GM21576 (cell line): ENCODE data around the gene PCDHA4.
"Not testable (repeated sequence)": the region's sequence is repeated elsewhere in the genome, so short reads cannot be mapped to it uniquely, and the experiment has no call there.

ENCODE experiments used
- ATAC-seq: cut with Tn5 transposase; IDR thresholded peaks from one replicate; pipeline ENCODE4 v1.9.1; 2021; ENCODE audit warnings: mild to moderate bottlenecking, moderate library complexity; ENCODE audit not compliant: unreplicated experiment

The PCDHA4 gene

GRCh38 chr5:140806834-140807775 lies at the start of gene PCDHA4:
TSS of gene PCDHA4 (plus strand) at chr5:140807068.
- no peak for ATAC-seq

GRCh38 chr5:140764177-140764973 lies 42.5 kb upstream of the PCDHA4 start:
- no peak for ATAC-seq

DNA sequence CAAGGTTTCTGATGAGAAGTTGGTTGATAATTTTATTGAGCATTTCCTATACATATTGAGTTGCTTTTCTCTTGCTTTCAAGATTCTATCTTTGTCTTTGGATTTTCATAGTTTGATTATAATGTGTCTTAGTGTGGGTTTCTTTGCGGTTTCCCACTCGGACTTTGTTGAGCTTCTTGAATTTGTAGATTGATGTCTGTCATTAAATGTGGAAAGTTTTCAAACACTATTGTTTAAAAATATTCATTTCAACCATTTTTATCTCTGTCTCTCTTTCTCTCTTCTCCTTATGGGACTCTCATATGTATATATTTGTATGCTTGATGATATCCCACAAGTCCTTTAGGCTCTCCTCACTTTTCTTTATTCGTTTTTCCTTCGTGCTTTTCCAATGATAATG lies 39.4 kb upstream of the PCDHA4 start:
- ATAC-seq = no peak

DNA sequence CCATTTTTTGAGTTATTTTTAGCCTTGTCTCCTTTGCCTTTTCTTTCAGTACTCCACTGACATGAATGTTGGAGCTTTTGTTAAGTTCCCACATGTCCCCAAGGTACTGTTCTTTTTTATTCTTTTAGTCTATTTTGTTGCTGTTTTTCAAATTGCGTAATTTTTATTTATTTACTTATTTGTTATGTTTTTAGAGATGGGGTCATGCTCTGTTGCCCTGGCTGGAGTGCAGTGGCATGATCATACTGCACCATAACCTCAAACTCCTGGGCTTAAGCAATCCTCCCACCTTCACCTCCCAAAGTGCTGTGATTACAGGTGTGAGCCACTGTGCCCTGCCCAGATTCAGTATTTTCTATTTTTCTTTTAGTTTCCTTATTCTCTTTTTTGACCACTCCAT lies 26.4 kb upstream of the PCDHA4 start:
- ATAC-seq = no peak

GRCh38 chr5:140785905-140786686 lies 20.8 kb upstream of the PCDHA4 start, which contains the start of gene PCDHA1:
TSS of gene PCDHA1 (plus strand) at chr5:140786140.
- no peak for ATAC-seq

- ATAC-seq = not testable (repeated sequence)
Observed at GRCh38 chr5:140787422-140787821, 19.4 kb upstream of the PCDHA4 start.

DNA sequence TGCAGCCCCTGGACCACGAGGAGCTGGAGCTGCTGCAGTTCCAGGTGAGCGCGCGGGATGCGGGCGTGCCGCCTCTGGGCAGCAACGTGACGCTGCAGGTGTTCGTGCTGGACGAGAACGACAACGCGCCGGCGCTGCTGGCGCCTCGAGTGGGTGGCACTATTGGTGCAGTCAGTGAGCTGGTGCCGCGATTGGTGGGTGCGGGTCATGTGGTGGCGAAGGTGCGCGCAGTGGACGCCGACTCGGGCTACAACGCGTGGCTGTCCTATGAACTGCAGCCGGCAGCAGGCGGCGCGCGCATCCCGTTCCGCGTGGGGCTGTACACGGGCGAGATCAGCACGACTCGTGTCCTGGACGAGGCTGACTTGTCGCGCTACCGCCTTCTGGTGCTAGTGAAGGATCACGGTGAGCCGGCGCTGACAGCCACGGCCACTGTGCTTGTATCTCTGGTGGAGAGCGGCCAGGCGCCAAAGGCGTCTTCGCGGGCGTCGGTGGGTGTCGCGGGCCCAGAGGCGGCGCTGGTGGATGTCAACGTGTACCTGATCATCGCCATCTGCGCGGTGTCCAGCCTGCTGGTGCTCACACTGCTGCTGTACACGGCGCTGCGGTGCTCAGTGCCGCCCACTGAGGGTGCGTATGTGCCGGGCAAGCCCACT lies 18.9 kb upstream of the PCDHA4 start:
- not testable (repeated sequence) for ATAC-seq

DNA sequence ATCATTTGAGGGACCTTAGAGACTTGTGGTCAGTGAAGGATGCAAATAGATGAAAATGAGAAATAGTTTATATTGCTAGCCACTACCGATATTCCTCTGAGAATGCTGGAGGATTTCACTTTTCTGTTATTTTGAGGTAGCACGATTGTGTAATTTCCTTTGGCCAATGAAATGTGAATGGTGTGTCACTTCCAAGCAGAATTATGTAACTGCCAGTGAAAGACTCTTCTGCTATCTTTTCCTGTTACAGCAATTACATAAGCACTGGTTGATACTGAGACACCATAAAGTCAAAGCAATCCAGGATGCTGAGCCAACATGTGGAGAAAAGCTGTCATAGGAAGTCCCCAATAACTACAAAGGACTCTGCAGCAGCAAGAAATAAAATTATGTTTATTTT lies 15.8 kb upstream of the PCDHA4 start:
- ATAC-seq = no peak

DNA sequence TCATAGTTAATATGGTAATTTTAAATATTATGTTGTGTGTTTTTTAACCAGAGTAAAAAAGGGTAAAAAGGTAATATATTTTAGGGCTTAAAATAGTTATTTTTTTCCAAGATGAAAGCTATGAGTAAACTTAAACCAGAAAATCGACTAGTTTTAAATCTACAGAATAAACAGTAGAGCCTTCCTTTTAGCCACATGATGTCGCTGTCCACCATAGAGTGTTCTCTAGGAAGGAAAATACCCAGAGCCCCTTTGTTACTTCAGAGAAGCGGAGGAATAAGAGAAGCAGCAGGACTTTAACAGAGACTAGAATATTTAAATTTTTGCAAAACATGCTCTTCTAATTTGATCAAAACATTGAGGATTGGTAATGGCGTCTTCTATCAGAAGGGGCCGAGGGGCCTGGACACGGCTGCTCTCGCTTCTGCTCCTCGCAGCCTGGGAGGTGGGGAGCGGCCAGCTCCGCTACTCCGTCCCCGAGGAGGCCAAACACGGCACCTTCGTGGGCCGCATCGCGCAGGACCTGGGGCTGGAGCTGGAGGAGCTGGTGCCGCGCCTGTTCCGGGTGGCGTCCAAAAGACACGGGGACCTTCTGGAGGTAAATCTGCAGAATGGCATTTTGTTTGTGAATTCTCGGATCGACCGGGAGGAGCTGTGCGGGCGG lies 12.1 kb upstream of the PCDHA4 start, which contains the start of gene PCDHA2:
PCDHA2 (plus strand) TSS at position 258 of the 664 bp plus-strand sequence.
- no peak for ATAC-seq

- ATAC-seq = no peak
Observed at GRCh38 chr5:140795259-140795641, 11.6 kb upstream of the PCDHA4 start.

GRCh38 chr5:140796072-140796717 lies 10.7 kb upstream of the PCDHA4 start:
- not testable (repeated sequence) for ATAC-seq

DNA sequence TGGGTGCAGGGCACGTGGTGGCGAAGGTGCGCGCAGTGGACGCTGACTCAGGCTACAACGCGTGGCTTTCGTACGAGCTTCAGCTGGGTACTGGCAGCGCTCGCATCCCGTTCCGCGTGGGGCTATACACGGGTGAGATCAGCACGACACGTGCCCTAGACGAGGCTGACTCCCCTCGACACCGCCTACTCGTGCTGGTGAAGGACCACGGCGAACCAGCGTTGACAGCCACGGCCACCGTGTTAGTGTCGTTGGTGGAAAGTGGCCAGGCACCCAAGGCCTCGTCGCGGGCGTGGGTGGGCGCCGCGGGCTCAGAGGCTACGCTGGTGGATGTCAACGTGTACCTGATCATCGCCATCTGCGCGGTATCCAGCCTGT lies 10.2 kb upstream of the PCDHA4 start:
- ATAC-seq = no peak

- no peak for ATAC-seq
Observed at GRCh38 chr5:140800816-140801493, 5.9 kb upstream of the PCDHA4 start, which contains the start of gene PCDHA3. TSS of gene PCDHA3 (plus strand) at chr5:140801057.

- ATAC-seq = no peak
Observed at GRCh38 chr5:140801494-140801841, 5.4 kb upstream of the PCDHA4 start.

DNA sequence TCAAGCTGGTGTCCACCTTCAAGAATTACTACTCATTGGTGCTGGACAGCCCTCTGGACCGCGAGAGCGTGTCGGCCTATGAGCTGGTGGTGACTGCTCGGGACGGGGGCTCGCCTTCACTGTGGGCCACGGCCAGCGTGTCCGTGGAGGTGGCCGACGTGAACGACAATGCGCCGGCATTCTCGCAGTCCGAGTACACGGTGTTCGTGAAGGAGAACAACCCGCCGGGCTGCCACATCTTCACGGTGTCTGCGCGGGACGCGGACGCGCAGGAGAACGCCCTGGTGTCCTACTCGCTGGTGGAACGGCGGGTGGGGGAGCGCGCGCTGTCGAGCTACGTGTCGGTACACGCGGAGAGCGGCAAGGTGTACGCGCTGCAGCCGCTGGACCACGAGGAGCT lies 4.5 kb upstream of the PCDHA4 start:
- not testable (repeated sequence) for ATAC-seq

- ATAC-seq = no peak
Observed at GRCh38 chr5:140802781-140803271, 4.0 kb upstream of the PCDHA4 start.

- not testable (repeated sequence) for ATAC-seq
Observed at GRCh38 chr5:140808241-140808888, 1.5 kb downstream of the PCDHA4 start.

- ATAC-seq = no peak
Observed at GRCh38 chr5:140808889-140809291, 2.0 kb downstream of the PCDHA4 start.
